ENCODE measurements around the gene CYTH4. TPM values are rescaled to one million over a fixed set of nuclear protein-coding genes. Genes with fewer than 3 reads are reported as not detected.
A peak's percentile ranks its signal among the peaks of the same experiment; 100 is the strongest.
"Not testable (repeated sequence)": the region's sequence is repeated elsewhere in the genome, so short reads cannot be mapped to it uniquely, and the experiment has no call there.

The CYTH4 gene
- 2.9 TPM for total RNA-seq

- FAIRE-seq, result no peak
- no peak for DNase-seq (ENCODE audit: low spot score in 2 of 2)
These were observed at the start of gene CYTH4 for GRCh38 chr22:37282385-37282677. Gene CYTH4 (plus strand): TSS chr22:37282508. CDS start chr22:37282570, 62 bp downstream.

- DNase-seq (ENCODE audit: low spot score in 2 of 2); FAIRE-seq: not testable (repeated sequence)
These were observed 48.9 kb upstream of the CYTH4 start for GRCh38 chr22:37233371-37233750.

- no peak for FAIRE-seq
- no peak for DNase-seq (ENCODE audit: low spot score in 2 of 2)
These were observed 48.3 kb upstream of the CYTH4 start for GRCh38 chr22:37233751-37234631.

- no peak for FAIRE-seq
- DNase-seq (ENCODE audit: low spot score in 2 of 2), result no peak
These were observed 47.3 kb upstream of the CYTH4 start for GRCh38 chr22:37234736-37235711.

- no peak for DNase-seq (ENCODE audit: low spot score in 2 of 2)
These were observed 46.3 kb upstream of the CYTH4 start for GRCh38 chr22:37235897-37236607.

DNA sequence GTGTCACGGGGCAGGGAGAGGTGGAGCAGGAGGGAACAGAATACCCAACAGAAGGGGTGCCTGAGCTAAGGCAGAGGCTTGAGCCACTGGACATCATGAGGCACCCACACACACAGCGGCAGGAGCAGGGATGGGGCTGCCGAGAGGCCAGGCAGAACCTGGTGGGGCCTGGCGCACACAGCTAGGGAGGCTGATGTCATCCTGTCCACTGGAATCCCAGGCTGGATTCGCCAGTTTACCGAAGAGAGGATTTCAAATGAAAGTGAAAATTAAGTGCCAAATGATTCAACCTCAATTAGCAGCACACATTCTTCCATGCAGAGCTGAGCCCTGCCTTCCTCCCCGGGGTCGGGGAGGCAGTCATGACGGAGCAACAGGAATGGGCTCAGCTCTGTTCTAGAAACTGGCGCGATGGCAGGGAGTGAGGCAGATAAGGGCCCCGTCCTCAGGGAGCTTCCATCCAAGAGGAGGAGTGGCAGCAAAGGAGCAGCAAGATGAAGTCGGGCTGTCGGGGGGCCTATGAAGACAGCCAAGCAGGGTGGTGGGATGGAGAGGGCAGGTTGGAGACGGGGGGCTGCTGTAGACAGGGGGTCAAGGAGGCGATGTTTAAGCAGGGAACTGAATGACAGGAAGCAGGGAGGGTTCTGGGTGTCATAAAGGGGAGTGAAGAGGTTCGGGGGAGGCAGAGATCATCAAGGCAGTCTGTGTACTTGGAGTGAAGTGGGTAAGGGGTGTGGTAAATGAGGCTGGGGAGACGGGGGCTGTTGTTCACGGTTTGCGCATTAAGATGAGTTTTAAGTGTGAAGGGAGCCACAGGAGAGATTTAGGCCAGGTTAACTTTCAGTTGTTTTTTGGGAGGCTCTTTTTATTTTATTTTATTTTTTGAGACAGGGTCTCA, 44.7 kb upstream of the CYTH4 start:
- DNase-seq (ENCODE audit: low spot score in 2 of 2), result no peak
- no peak for FAIRE-seq

More at GRCh38 chr22:37235897-37236607, 46.3 kb upstream of the CYTH4 start:
- FAIRE-seq, result no peak

- FAIRE-seq, result no peak
These were observed 42.7 kb upstream of the CYTH4 start for GRCh38 chr22:37239336-37240239.

DNA sequence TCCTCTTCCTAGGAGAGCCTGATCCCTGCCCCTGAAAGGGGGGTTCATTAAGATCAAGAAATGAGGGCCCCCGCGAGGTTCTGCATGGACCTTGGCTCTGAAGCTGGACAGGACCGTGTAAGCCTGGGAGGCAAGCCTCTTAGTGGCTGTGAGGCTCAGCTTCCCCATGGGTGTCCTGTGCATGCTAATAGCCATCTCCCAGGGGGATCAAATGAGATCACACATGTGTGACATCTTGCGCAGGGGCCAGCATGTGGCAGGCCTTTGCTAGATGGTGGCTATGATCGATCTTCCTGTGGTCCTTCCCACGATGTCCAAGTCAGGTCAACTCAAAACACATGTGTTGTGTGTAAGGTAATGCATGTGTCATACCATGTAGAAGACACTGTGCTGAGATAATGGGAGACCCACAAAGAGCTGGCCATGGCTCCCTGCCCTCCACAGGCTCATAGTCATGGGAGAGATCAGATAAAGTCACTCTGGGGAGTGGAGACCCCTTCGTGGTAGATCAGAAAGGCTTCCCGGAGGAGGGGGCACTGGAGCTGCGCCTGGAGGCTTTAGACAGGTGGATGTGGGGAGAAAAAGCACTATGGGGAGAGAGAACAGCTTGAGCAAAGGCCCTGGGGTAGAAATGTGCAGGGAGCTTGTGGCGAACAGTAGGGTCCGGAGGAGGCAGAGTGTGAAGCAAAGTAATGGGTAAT, 41.9 kb upstream of the CYTH4 start:
- FAIRE-seq (no peak), DNase-seq (ENCODE audit: low spot score in 2 of 2) (no peak)

More at GRCh38 chr22:37239336-37240239, 42.7 kb upstream of the CYTH4 start:
- DNase-seq (ENCODE audit: low spot score in 2 of 2), result no peak

DNA sequence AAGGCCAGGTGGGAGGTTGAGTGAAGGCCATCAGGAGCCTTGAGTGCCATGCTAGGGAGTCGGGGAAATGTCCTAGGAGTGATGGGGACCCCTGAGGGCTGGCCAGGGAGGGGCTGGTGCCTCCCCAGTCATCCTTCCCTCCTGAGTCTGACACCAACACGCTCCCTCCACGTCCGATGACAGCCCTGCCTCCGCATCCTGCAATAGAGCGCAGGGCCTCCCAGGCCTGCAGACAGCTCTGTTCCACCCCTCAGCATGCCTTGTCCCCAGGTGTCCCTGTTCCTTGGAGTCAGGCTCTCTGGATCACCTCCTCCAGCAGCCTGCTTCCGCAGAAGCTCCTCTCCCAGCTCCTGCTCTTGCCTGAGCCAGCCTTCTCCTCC, 41.4 kb upstream of the CYTH4 start:
- DNase-seq (ENCODE audit: low spot score in 2 of 2) (no peak), FAIRE-seq (no peak)

GRCh38 chr22:37241351-37242142, 40.8 kb upstream of the CYTH4 start:
- FAIRE-seq (no peak), DNase-seq (ENCODE audit: low spot score in 2 of 2) (no peak)

- FAIRE-seq (no peak), DNase-seq (ENCODE audit: low spot score in 2 of 2) (peak in 1 of 2 donors; percentile 30)
These were observed 39.9 kb upstream of the CYTH4 start for GRCh38 chr22:37242395-37242918.

DNA sequence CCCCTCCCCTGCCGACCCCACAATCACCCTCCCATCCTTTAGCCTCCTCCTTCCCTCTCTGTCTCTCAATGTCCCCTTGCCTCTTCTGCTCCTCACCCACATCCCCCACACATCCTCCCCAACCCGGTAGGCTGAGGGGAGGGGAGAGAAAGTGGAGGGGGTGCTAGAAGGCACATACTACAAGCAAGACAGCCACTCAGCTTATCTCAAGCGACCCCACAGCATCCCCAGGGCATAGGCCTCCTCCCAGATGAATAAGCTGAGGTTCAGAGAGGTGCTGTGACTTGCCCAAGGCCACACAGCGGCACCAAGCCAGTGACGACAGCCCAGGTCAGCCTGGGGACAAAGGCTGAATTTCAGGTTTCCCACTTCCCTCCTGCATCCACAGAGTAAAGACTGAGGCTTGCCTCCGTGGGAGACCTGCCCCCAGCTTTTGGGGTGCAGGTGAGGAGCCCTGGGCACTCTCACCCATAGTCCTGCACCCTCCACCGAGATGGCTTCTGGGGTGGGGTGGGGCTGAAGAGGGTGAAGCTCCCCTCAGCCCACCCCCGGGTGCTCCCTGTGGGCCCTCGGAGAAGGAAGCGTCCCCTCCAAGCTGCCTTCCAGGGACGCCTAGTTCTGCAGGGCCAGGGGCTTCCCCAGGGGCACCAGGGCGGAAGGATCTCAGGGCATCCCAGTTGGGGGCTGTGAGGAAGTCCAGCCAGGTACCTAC, 38.8 kb upstream of the CYTH4 start:
- DNase-seq (ENCODE audit: low spot score in 2 of 2), result no peak
- no peak for FAIRE-seq

- no peak for FAIRE-seq
- DNase-seq (ENCODE audit: low spot score in 2 of 2), result no peak
These were observed 38.0 kb upstream of the CYTH4 start, which contains the start of gene RAC2 for GRCh38 chr22:37244114-37244921. Gene RAC2 (minus strand): TSS chr22:37244269. CDS start chr22:37244148, 121 bp downstream.

DNA sequence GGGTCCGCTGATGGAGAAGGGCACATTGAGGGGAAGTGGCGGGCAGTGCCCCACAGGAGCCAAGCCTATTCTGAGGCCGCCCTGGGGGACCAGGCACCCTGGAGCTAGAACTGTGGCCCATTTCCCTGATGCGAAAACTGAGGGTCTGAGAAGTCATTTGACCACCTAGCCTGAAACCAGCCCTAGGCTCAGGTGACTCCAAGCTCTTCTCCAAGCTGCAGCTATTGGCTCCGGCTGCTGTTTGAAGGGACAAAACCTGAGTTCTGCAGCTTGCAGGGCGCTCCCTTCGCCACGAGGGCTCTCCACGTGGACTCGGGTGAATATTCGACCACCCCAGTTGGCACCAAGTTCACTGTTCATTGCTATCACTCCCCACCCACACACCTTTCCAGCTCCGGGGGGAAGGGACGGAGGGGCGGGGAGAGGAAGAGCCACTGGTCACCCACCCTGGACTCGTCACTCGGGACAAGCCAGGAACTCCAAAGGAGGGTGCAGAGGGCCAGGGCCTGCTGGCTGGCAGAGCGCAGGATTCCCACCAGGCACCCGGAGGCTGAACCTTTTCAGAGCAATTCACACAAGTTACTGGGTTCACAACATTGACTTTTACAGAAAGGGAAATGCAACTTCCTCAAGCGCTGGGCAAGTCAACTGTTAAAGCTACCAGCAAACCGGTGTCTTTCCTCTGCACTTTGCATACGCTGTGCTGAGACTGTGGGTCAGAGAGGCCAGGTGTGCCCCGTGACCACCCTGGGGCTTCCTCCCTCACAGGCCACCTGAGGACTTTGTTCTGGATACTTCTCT, 37.2 kb upstream of the CYTH4 start:
- no peak for DNase-seq (ENCODE audit: low spot score in 2 of 2)

GRCh38 chr22:37245740-37246139, 36.6 kb upstream of the CYTH4 start:
- FAIRE-seq (no peak), DNase-seq (ENCODE audit: low spot score in 2 of 2) (no peak)

More for the DNA sequence above, 37.2 kb upstream of the CYTH4 start:
- FAIRE-seq, result no peak
